Measurements from ENCODE around the gene MOB2.

The MOB2 gene

DNA sequence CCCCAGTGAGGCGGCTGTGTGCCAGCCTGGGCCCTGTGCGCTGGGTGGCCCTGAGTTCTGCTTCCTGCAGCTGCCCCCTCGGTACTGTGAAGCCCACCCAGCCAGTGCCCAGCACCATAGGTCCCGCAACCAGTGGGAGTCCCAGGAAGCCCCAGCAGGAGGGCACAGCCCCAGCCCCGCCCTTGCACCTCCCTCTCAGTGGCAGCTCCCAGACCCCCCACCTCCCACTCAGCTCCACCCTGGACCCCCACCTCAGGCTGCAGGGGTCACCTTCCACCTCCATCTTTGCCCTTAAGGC is 30.9 kb downstream of the MOB2 start:
- no peak for DNase-seq

DNA sequence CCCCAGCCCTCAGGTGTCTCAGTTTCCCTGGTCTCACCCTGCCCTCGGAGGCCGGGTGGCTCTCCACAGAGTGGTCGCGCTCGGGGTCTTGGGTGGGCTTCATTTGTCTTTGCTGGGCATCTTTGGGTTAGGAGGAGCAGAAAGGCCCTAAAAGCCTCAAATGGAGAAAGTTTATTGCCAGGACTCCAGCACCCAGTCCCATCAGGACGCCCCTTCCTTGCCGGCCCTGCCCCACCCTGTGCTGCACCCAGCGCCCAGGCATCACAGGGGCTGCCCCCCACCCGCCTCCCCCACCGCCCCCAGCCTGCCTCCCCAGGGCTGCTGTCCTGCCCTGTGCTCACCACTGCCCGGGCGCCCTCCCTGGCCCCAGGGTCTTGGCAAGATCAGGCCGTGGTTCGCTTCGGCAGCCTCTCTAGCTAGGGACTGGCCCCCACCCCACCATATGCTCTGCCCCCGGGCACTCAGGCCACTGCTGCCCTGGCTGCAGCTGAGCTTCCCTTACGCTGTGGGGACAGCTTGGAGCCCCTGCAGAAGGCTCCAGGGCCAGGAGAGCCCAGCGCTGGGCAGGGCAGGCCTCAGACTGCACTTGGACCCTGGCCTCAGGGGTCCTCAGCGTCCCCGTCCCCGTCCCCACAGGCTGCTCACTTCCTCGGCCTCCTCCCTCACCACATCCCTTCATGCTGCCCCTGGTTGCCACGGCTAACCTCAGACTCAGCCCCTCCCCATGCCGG is 31.4 kb downstream of the MOB2 start:
- DNase-seq, result no peak

DNA sequence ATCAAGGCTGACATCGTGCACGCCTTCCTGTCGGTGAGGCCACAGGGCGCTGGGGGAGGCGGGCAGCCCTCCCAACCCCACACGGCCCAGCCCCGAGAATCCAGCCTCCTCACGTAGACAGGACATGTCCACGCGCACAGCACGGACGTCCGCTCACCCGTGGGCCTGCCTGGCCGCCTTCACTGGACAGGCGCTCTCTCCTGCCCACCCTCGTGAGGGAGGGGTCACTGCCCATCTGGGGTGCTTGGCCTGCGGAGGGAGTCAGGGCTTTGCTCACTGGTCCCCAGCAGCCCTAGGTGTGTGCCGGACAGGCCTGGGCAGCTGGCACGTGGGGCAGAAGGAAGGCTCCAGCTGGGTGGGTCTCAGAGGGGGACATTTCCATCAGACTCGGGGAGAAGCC is 32.0 kb downstream of the MOB2 start:
- no peak for DNase-seq

DNA sequence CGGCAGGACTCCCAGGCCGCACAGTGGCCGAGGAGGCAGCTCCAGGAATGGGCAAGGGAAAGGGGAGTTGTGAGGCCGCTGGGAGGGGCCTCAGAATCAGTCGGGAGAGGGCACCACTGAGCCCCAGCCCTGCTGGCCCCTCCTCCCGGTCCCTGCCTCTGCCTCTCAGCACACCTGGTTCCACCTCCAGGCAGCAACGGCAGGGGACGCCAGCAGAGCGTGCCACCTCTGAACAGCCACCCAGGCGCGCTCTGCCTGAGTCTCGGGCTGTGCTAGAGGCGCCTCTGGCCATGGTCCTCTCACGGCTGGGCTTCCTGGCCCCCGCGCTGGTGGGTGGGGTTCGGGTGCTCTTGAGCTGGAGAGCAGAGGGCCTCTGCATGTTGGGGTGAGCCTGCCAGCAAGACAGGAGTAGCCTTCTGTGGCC is 33.0 kb downstream of the MOB2 start:
- DNase-seq, result no peak

DNA sequence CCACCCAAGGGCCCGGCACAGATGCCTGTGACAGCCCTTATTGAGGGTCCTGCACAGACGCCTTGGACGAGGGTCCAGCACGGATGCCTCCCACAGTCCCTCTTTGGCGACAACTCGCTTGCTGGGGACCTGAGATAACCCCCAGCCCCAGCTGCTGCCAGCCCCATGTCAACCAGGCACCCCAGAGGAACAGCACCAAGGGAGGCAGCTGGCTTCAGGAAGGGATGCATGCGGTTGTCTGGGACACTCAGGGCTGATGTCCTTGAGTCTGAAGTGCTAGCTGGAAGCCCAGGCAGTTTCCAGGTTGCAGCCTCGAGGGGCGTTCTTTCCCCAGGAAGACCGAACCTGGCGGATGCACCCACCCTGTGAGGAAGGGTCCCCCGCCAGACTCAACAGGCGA is 33.8 kb downstream of the MOB2 start:
- DNase-seq, result no peak

DNA sequence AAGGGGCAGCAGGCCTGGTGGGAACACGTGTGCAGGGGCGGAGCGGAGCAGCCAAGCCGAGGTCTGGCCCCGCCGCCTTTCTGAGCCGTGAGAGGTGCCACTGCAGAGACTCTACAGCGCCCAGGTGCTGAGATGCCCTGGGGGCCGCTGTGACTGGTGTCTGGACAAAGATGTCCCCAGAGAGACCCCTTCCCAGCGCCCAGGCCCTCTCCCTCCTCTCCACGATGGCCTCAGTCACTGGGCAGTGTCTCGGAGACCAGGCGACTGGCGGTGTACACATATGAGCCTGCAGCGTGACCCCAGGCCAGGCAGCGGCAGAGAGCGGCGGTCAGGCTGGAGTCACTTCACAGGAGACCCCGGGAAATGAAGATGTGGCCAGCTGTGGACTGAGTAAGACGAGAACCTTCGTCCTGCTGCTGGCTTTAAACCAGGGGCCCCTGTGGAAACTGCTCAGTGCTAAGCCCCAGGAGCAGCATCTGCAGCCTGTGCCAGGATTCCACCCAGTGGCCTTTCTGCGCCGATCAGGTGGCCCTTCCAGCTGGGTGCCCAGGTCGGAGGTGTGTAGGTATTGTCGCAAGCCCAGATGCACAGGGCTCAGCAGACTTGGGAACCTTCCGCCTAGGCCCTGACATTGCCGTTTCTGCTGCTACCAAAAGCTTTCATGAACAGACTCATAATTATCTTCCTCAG is 34.7 kb downstream of the MOB2 start:
- DNase-seq, result no peak

DNA sequence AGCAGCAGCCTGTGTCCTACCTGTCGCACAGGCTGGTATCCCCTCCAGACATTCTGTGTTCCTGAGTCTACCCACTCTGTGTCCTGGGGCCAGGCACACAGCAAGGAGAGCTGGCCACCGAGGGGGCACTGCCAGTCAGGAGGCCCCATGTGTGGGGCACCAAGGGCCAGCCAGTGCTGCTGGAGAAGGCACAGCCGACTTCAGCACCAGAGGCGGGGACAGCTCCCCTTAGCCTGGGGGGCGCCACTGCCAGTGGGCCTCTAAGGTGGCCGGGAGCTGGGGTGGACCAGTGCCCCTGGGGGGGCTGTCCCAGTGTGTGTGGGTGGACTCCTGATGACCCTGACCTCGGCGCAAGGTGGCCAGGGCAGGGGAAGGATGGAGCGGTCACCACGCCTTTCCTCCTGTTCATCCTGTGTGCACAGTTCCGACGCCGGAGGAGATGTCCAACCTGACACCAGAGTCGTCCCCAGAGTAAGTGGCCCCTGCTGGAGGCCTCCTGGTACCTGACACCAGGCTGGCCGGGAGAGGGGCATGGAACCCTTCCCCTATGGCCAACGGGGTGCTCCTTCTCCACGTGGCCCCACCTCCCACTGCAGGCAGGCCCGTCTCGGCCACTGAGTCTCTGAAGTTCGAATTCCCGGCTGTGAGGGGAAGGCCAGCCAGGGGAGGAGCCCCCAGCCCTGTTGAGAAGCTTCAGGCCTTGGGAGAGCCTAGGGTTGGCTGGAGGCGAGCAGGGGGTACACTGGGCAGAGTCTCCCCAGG is 35.4 kb downstream of the MOB2 start:
- no peak for DNase-seq

DNA sequence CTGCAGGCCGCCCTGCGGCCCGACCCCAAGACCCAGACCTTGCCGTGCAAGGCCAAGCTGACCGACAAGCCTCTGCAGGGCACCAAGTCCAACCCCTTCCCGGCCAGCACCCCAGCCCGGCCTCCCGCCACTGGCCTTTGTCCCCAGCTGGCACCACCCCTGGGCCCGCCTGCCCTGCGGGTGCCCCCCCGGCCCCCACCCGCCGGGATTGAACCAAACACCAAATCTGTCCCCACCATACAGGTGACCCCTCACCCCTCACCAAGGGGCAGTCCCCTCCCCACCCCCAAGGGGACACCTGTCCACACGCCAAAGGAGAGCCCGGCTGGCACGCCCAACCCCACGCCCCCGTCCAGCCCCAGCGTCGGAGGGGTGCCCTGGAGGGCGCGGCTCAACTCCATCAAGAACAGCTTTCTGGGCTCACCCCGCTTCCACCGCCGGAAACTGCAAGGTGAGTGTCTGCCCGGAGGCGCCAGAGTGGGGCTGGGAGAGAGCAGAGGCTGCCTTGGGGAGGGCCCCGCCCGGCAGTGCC is 36.2 kb downstream of the MOB2 start:
- DNase-seq, result no peak

DNA sequence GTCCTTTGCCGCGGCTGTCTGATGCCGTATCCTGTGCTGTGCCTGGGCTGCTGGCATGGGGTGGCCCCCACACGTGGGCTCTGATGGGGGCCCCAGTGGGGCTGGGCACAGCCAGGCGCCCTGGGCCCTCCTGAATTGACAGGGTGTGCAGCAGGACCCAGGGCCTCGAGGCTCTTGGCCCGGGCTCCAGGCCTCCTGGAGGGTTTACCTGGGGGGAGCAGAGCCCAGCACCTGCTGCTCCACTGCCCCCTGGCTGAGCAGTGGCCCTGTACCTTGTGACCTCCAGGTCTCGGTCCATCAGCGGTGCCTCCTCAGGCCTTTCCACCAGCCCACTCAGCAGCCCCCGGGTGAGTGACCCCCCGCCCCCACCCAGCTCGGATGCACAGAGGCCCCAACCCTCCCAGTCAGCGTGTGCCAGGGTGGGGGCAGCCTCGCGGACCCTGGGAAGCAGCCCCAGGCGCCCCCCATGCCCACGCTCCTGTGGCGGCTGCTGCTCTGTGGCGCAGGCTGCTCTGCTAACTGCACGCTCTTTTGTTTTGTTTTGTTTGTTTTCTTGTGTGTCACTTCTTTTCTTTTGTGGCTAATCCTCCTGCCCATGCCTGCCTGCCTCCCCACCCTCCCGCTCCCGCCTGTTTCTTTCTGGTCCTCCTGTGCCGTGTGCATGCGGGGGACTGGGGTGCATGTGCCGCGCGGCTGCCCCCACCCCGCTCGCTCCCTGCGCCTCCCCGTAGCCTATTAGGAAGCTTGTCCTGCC is 36.9 kb downstream of the MOB2 start:
- DNase-seq, result no peak

DNA sequence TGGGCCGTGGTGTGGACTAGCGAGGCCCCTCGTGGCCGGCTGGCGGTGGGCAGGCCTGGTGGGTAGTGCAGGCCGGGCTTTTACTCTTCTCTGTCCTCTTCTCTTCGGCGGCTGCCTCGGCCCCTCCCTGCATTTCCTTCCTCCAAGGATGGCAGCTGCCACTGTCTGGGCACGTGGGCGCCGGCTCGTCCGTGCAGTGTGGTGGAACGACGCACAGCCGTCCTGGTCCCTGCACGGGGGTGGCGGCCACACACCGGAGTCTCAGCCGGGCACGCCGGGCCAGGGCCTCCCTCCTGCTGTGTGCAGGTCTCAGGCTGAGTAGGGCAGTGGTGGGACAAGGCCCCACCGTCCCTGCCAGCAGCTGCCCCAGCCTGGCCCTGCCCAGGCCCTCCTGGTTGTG is 37.7 kb downstream of the MOB2 start:
- DNase-seq, result no peak

DNA sequence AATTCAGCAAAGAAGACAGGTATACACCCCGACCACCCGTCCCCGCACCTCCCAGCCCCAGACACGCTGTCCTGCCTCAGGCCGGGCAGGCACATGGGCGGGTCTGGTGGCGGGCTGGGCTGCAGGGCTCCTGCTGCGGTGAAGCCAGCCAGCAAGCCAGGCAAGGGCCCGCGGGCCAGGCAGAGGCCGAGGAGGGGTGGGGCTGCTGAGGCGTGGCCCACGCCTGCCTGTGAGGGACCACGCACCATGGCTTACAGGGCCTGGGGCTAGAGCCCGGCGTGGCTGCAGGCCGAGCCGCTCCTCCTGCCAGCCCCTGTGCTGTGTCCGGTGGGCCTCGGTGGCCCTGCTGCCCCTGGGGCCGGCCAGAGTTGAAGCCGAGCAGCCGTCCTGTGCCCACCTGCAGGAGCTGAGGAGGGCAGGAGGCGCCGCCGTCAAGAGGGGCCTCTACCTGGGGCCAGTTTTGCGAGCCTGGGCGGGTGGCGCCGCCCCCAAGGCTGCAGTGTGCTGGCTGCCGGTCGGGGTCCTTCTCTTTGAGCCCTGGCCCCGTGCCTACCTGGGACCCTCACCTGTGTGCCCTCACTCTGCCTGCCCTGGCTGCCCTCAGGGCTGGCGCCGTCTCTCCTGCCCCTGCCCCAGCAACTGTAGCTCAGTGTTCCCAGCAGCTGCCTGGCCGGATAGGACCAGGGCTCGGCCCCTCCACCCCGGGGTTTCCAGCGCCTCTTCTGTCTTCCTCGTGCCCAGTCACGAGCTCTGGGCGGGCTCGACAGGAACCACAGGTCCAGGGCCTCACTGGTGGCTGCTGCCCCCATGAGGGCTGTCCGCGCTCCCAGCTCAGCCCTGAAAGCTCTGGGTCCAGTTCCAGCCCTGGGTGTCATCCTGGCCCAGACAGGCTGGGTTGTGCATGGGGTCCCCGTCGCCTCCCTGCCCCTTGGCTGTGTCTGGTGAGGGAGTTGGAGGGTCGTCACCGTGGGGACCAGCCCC is 38.4 kb downstream of the MOB2 start:
- no peak for DNase-seq

DNA sequence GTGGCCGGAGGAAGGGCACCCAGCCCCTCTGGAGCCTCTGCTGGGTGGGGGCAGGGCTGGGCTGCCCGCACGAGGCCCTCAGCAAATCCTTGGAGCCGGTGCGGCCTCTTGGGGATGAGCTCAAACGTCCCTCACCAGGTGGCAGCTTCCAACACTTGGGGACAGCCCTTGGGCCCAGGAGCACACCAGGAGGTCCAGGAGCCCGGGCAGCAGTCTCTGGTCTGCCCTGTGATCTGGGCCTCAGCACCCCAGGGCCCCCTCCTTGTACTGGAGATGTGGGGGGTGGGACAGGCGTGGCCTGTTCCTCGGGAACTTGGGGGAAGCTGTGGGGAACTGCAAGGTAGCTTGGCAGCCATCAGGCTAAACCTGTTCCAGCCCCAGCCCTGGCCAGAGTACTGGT is 40.0 kb downstream of the MOB2 start:
- no peak for DNase-seq

DNA sequence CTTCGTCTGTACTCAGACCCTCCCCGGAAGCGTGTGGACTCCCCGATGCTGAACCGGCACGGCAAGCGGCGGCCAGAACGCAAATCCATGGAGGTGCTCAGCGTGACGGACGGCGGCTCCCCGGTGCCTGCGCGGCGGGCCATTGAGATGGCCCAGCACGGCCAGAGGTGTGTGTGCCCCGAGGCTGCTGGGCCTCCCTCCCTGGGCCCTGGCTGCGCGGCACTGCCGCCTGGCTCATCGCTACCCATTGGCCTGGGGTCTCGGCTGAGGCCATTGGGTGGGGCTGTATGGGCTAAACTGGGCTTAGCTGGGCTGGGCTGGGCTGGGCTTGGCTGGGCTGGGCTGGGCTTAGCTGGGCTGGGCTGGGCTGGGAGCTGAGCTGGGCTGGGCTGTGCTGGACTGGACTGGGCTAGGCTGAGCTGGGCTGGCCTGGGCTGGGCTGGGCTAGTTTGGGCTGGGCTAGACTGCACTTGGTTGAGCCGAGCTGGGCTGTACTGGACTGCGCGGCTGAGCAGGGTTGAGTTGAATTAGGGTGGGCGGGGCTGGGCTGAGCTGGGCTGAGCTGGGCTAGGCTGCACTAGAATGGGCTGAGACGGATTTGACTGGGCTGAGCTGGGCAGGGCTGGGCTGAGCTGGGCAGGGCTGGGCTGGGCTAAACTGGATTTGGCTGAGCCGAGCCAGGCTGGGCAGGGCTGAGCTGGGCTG is 40.7 kb downstream of the MOB2 start:
- no peak for DNase-seq

DNA sequence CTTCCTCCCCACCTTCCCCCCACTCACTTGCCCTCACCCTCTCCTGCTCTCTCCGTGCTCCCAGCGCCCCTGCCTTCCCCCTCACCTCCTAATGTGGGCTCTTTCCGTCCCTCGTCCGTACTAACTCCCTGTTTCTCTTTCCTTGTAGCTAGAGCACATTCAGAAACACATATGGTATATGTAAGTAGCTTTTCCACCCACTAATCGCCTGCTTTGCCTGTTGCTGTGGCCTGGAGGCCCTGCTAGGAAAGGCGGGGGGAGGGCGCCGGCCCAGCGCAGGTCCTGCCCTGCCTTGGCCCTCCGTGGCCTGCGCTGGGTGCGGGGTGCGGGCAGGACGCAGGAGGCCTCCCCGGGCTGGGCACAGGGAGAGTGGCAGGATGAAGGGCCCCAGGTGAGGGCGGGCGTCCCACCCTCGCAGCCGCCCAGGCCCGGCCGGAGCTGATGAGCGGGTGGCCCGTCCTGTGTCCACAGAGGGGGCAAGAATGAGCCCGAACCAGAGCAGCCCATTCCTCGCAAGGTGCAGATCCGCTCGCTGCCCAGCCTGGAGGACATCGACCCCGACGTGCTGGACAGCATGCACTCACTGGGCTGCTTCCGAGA is 41.7 kb downstream of the MOB2 start:
- no peak for DNase-seq

DNA sequence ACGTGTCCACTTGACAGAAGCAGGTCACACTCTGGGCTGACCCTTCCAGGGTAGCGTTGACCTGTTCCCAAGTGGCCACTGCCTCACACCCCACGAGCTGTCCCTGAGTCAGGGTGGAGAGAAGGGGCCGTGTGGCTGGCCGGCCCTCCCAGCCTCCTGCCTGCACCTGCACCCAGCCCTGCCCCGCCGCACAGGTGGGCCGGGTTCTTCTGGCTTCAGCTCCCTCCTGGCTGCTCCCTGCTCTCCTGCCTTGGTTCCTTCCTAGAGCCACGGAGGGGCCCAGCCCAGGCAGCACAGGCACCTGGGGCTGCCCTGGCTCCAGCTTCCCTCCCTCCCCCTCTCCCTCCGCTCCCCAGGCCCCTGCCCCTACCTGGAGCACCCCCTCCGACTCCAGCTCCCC is 42.3 kb downstream of the MOB2 start:
- DNase-seq, result no peak

DNA sequence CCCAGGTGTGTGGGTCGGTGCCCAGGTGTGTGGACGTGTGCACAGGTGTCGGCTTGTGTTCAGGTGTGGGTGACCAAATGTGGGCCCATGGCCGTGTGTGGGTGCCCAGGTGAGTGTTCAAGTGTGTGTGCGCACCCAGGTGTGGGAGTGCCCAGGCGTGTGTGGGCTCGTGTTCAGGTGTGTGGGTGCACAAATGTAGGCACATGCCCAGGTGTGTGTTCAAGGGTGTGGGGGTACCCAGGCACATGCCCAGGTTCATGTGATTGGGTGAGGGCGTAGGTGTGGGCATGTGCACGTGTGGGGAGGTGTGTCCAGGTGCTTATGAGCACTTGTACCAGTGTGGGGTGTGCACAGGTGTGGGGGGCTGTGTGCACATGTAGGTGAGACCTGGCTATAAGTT is 42.8 kb downstream of the MOB2 start:
- no peak for DNase-seq

DNA sequence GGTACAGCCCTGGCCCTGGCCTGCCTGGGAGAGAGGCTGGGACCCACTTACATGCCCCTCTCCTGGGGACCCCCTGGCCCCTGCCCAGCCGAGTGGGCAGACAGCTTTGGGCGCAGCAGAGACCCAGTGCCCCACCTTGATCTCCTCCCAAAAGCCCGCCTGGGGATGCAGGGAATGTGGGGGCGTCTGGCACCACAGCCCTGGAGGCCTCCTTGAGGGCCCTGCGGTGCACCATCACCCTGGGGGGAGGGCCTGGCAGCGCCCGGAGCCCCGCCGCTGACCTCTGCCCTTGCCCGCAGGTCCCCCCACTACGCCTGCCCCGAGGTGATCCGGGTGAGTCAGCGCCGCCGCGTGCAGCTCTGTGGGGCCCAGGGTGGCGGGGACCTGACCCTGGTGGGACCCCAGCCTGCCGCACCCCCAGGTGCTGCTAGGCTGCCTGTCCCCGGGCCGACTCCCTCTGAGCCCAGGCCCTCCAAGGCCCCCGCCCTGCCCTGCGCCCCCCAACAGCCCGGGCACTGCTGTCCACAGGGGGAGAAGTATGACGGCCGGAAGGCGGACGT is 43.7 kb downstream of the MOB2 start:
- no peak for DNase-seq

DNA sequence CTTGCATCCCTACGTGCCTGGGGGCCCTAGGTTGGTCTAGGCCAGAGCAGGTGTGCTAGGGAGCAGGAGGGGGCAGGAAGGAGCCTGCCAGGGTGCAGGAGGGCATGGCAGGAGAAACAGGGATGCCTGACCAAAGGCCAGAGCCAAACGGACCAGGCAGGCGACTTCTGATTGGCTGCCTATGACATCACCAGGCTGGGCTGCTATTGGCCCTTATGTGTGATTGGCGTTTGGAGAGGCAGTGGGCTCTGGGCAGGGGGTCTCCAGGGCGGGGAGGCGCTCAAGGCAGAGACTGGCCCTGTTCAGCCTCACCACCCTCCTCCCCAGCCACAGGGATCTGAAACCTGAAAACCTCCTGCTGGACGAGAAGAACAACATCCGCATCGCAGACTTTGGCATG is 44.4 kb downstream of the MOB2 start:
- no peak for DNase-seq

DNA sequence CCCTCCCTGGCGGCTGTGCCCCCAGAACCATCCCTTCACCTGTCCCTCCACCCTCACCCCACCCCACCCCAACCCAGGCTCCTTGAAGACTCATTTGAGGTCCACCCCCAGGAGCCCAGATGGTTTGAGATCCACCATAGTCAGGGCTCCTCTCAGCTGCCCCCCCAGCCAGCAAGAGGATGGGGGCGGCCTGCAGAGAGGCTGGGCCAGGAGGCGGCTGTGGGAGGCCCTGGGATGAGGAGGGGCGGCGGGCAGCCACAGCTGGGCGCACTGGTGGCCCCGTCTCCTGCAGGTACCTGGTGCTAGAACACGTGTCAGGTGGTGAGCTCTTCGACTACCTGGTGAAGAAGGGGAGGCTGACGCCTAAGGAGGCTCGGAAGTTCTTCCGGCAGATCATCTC is 46.1 kb downstream of the MOB2 start:
- DNase-seq, result no peak

DNA sequence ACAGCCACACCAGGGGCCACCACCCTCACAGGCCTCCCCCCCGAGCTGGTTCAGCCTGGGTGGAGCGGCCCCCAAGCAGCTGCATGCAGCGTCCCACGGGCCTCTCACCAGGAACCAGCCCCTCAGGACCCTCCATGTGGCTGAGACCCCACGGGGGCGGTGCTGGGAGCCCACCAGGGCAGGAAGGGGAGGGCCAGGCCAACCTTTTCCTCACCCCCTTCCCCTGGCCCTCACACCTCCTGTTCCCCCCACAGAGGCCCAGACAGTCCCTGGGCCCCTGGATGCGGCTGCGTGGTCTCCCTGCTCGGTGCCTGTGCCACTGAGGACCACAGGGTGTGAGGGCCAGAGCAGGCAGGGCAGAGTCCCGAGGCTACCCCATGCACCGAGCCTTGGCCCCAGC is 46.5 kb downstream of the MOB2 start:
- DNase-seq, result no peak

DNA sequence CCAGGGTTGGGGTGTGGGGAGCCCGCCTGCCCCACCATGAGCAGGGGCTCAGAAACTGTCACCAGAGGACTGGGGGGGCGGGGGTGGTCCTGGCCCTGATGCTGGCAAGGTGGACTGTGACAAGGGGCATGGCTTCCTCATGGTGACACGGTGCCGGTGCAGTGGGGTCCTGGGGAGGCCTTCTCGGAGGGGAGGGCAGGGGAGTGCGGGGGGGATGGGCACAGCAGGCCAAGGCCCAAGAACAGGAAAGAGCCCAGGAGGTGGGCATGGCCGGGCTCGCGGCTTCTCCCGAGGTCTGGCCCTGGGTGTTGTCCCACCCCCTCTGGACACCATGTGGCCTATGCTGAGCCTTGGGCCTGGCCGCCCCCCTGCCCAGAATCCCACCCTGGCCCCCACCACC is 47.2 kb downstream of the MOB2 start:
- no peak for DNase-seq
